ENCODE measurements around the gene TGFA.

TGFA gene

GRCh38 chr2:70546376-70546775, 7.2 kb downstream of the TGFA start:
- H3K4me3 ChIP-seq (ENCODE audit: low read depth, low read length), result no peak overlapping the region
- TF ChIP-seq CTCF (IDR thresholded peaks at IDR 0.05; ENCODE audit: low read depth, low read length), result no peak

GRCh38 chr2:70541481-70542020, 12.1 kb downstream of the TGFA start:
- TF ChIP-seq CTCF (IDR thresholded peaks at IDR 0.05; ENCODE audit: low read depth, low read length), result no peak
- H3K4me3 ChIP-seq (ENCODE audit: low read depth, low read length), result no peak overlapping the region

GRCh38 chr2:70537840-70538239, 15.8 kb downstream of the TGFA start:
- TF ChIP-seq CTCF (IDR thresholded peaks at IDR 0.05; ENCODE audit: low read depth, low read length), result no peak
- H3K4me3 ChIP-seq (ENCODE audit: low read depth, low read length), result no peak overlapping the region

GRCh38 chr2:70536517-70537055, 17.0 kb downstream of the TGFA start:
- no peak overlapping the region for H3K4me3 ChIP-seq (ENCODE audit: low read depth, low read length)
- no peak for TF ChIP-seq CTCF (IDR thresholded peaks at IDR 0.05; ENCODE audit: low read depth, low read length)

- no peak overlapping the region for H3K4me3 ChIP-seq (ENCODE audit: low read depth, low read length)
- TF ChIP-seq CTCF (IDR thresholded peaks at IDR 0.05; ENCODE audit: low read depth, low read length), result no peak
Measured at GRCh38 chr2:70535573-70535972, 18.1 kb downstream of the TGFA start.

GRCh38 chr2:70534183-70534836, 19.3 kb downstream of the TGFA start:
- no peak for TF ChIP-seq CTCF (IDR thresholded peaks at IDR 0.05; ENCODE audit: low read depth, low read length)
- H3K4me3 ChIP-seq (ENCODE audit: low read depth, low read length), result no peak overlapping the region

- TF ChIP-seq CTCF (IDR thresholded peaks at IDR 0.05; ENCODE audit: low read depth, low read length), result no peak
- H3K4me3 ChIP-seq (ENCODE audit: low read depth, low read length), result no peak overlapping the region
Measured at GRCh38 chr2:70532244-70532935, 21.2 kb downstream of the TGFA start.
